Testis (tissue), 2 donors: ENCODE data around the gene PITPNC1.

Experiments used
- CTCF ChIP-seq, 3 experiments: fragments of 450-650 bp in 2 of 3; fragments of 200-600 bp in 1 of 3; sonication (generic) in 1 of 3; IDR thresholded peaks; one replicate each; pipeline ENCODE4 v1.5.1; 2016 to 2019; ENCODE audit warnings: antibody characterized with exemption in 3 of 3, mild to moderate bottlenecking in 2 of 3, moderate library complexity in 1 of 3
- POLR2A ChIP-seq: fragments of 450-650 bp; IDR thresholded peaks from one replicate; pipeline ENCODE4 v1.6.1; 2017; ENCODE audit warnings: antibody characterized with exemption, mild to moderate bottlenecking, moderate library complexity

GRCh38 chr17:67615011-67615561 is 238.0 kb downstream of the PITPNC1 start:
- TF ChIP-seq CTCF (IDR thresholded peaks at IDR 0.05) (no peak), POLR2A (no peak)
